Heart left ventricle (tissue), 16 donors: ENCODE measurements around the gene ACKR2. TPM values are rescaled to one million over a fixed set of nuclear protein-coding genes. Genes with fewer than 3 reads are reported as not detected.
A peak's percentile ranks its signal among the peaks of the same experiment; 100 is the strongest.

Experiments
- ATAC-seq, 4 donors: fragments of 200-7000 bp; cut with Tn5 transposase; one replicate each; pipeline ENCODE4 v1.9.1; 2020 to 2022; ENCODE audit warnings: moderate library complexity in 4 of 4, mild to moderate bottlenecking in 3 of 4, moderate number of reproducible peaks in 1 of 4
- DNase-seq, 5 donors: peaks; one replicate each; pipeline ENCODE4 v3.0.0-alpha.2; 2020
- H3K27ac ChIP-seq, 12 donors: fragments of 200-600 bp; sonication (generic) in 4 of 12; one replicate each; pipeline versions ENCODE4 v1.5.0 to v1.8.0; 2016 to 2022; ENCODE audit warnings: mild to moderate bottlenecking in 2 of 12
- H3K27me3 ChIP-seq, 9 donors: fragments of 200-600 bp; sonication (generic) in 2 of 9; one replicate each; pipeline versions ENCODE4 v1.5.1 to v1.8.0; 2016 to 2022; ENCODE audit warnings: mild to moderate bottlenecking in 3 of 9
- H3K36me3 ChIP-seq, 9 donors: fragments of 200-600 bp; sonication (generic) in 2 of 9; one replicate each; pipeline versions ENCODE4 v1.5.0 to v1.8.0; 2018 to 2022; ENCODE audit warnings: mild to moderate bottlenecking in 2 of 9
- H3K4me1 ChIP-seq, 12 donors: fragments of 200-600 bp; sonication (generic) in 4 of 12; one replicate each; pipeline versions ENCODE4 v1.5.0 to v1.8.0; 2016 to 2022; ENCODE audit warnings: mild to moderate bottlenecking in 3 of 12
- H3K4me3 ChIP-seq, 12 donors: fragments of 200-600 bp; sonication (generic) in 4 of 12; one replicate each; pipeline versions ENCODE4 v1.5.0 to v1.8.0; 2017 to 2022; ENCODE audit warnings: mild to moderate bottlenecking in 9 of 12, moderate library complexity in 4 of 12
- H3K9me3 ChIP-seq, 12 donors: fragments of 200-600 bp; sonication (generic) in 4 of 12; one replicate each; pipeline versions ENCODE4 v1.5.0 to v1.8.0; 2016 to 2022; ENCODE audit warnings: mild to moderate bottlenecking in 1 of 12
- POLR2A ChIP-seq, 2 donors: fragments of 450-650 bp; IDR thresholded peaks; one replicate each; pipeline ENCODE4 v1.6.1; 2017; ENCODE audit warnings: antibody characterized with exemption in 2 of 2, mild to moderate bottlenecking in 2 of 2, moderate library complexity in 2 of 2
- WGBS, 4 donors: extraction: QIAGEN DNeasy Blood & Tissue Kit in 2 of 4; methylation state at CpG; one replicate each; pipeline versions ENCODE4 v1.1.5 to v1.1.7; 2013 to 2018; 5-methylcytosine and 5-hydroxymethylcytosine counted together
- intact Hi-C, 10 donors: fragments of 100-400 bp; cut with DNase I; formaldehyde crosslinking; loops; one replicate each; pipeline versions ENCODE4 v1.11.1 to v1.14.2; 2022
- polyA plus RNA-seq, 2 donors: library from polyadenylated mRNA; stranded (reverse); fragments of 200-250 nt; gene quantifications; one replicate each; pipeline ENCODE4 v1.2.3, GENCODE V29; 2013
- total RNA-seq, 9 donors: library from RNA; depleted of rRNA in 2 of 9; stranded (reverse); fragments of >200 nt in 2 of 9; fragmentation: NEBNext Ultra II Directional in 3 of 9; extraction: Animal tissue kit (Norgen Biotek cat#: 25700) in 3 of 9; gene quantifications; one replicate each; pipeline versions ENCODE4 v1.1.0 to v1.2.4, GENCODE V29; 2016 to 2023
- TF ChIP-seq, protein P1 (sequence below), 12 donors: fragments of 200-600 bp; sonication (generic) in 4 of 12; IDR thresholded peaks; one replicate each; pipeline versions ENCODE4 v1.5.0 to v1.8.0; 2018 to 2022; ENCODE audit warnings: antibody characterized with exemption in 12 of 12, mild to moderate bottlenecking in 5 of 12
- donor health status: ischemic (EF 13 %, LVEDD 7.1; RV severe dilation, severe dysfunction).
- donor health status: healthy with polysubstance abuse.
- donor health status: DM: no; HTN: yes; CAD: no.
- donor health status: DM: no; HTN: no; CAD: no.
- donor health status: ischemic (EF 25% LVEDD 6.9; RV normal size, moderate dysfunction).
- donor health status: ischemic (EF 25% LVEDD 5.7; RV mildly dilated, moderate dysfunction).
- donor health status: healthy.
- donor health status: DM: yes; HTN: yes; CAD: no.
- donor health status: ischemic (EF 35%, LVEDD 5.7; RV mildly dilated, moderate dysfunction).
- donor health status: nonischemic (EF 11% LVEDD 7.7; RV severe dilation, severe dysfunction).
- donor health status: DM: yes; HTN: yes; CAD: no.
- donor health status: PGD.
- donor health status: ischemic (EF 29% LVEDD 5.4; RV normal size, mild dysfunction).
- donor health status: nonischemic (EF 23%, LVEDD 6.1; RV moderate dilation, normal function).

The ACKR2 gene
- total and polyA plus RNA-seq, 11 donors = 0.22 to 3.1 (median 0.65) TPM

DNA sequence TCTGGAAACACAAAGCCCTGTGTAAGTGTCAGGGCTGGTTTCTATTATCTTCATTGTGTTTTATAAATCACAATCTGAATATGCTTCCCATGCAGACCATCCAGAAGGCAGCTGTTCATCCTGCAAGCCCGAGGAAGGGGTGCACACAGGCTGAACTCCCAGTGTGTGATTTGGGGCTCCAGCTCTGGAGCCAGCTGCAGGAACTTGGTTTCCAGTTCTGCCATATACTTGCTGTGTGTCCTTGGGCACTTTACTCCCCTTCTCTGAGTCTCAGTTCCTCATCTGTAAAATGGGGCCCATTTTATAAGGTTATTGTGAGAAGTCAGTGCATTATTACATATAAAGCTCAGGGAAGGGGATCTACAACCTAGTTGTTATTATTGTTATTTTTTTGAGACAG lies 43.8 kb downstream of the ACKR2 start:
- Histone ChIP-seq H3K36me3 (no peaks in the 10 kb centered on the region), H3K4me3 (no peak overlapping the region), H3K27ac (peak overlapping the region in 1 of 12 donors; percentile 38), H3K27me3 (no peaks in the 10 kb centered on the region), H3K4me1 (peaks cover 0 to 27% (median 0%) of the 10 kb centered on the region in 12 donors), H3K9me3 (no peaks in the 10 kb centered on the region)
- no peak for ATAC-seq
- 57 to 93% (median 76%) methylated on average over 1 of the region's 1 CpG for WGBS, 4 donors
- intact Hi-C loops = no loop called here
- no peak for DNase-seq
- TF ChIP-seq, protein P1, sequence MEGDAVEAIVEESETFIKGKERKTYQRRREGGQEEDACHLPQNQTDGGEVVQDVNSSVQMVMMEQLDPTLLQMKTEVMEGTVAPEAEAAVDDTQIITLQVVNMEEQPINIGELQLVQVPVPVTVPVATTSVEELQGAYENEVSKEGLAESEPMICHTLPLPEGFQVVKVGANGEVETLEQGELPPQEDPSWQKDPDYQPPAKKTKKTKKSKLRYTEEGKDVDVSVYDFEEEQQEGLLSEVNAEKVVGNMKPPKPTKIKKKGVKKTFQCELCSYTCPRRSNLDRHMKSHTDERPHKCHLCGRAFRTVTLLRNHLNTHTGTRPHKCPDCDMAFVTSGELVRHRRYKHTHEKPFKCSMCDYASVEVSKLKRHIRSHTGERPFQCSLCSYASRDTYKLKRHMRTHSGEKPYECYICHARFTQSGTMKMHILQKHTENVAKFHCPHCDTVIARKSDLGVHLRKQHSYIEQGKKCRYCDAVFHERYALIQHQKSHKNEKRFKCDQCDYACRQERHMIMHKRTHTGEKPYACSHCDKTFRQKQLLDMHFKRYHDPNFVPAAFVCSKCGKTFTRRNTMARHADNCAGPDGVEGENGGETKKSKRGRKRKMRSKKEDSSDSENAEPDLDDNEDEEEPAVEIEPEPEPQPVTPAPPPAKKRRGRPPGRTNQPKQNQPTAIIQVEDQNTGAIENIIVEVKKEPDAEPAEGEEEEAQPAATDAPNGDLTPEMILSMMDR (IDR thresholded peaks at IDR 0.05) = no peak
- no peak for TF ChIP-seq POLR2A (IDR thresholded peaks at IDR 0.05)

DNA sequence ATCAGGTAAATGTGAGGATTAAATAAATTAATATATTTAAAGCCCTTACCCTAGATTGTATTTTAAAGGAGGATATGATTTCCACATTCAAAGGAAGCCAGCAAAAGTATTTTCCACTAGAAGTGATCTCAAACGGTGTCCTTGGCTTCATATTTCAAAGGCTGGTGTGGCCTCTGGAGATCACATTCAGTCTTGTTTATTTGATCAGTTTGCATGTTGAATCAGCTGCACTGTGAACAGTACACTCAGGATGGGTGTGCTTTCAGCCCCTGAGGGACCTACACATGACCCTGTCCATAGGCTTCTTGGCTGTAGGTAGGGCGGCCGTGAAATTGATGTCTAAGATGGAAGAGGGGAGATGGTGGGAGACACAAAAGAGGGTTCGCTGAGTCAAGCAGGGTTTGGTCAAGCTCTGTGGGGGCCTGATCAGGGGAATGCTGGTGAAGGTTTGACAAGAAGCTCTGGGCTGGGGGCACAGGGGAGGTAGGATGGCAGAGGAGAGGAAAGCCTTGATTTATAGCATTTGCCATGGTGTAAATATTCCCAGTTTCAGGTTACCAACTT lies 44.6 kb downstream of the ACKR2 start:
- H3K27me3 ChIP-seq = no peaks in the 10 kb centered on the region
- no peaks in the 10 kb centered on the region for H3K36me3 ChIP-seq
- 86 to 91% (median 89%) methylated on average over 4 of the region's 4 CpGs for WGBS, 4 donors
- intact Hi-C loops = no loop called here
- no peak for TF ChIP-seq POLR2A (IDR thresholded peaks at IDR 0.05)
- TF ChIP-seq, protein P1 (IDR thresholded peaks at IDR 0.05) = no peak
- ATAC-seq (no peak), DNase-seq (no peak)
- no peak overlapping the region for H3K27ac ChIP-seq
- H3K9me3 ChIP-seq = no peaks in the 10 kb centered on the region
- H3K4me3 ChIP-seq = no peak overlapping the region
- H3K4me1 ChIP-seq = peaks cover 0 to 27% (median 0%) of the 10 kb centered on the region in 12 donors

DNA sequence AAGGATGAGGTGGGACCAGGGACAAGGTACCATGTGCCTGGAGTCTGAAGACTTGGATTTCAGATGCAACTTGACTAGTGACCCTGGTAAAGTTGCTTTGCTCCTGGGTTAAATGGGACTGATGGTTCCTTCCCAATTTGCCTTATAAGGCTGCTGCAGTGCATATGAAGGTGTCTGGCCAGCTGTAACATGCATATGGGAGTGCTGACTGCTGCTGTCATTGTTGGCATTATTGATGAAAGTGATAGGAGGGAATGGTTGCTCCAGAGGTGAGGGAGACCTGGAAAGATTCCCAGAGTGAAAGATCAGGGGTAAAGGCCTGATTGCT lies 45.9 kb downstream of the ACKR2 start:
- no peak for DNase-seq
- H3K4me3 ChIP-seq = no peak overlapping the region
- no peak overlapping the region for H3K27ac ChIP-seq
- no peaks in the 10 kb centered on the region for H3K9me3 ChIP-seq
- no peak for TF ChIP-seq POLR2A (IDR thresholded peaks at IDR 0.05)
- TF ChIP-seq, protein P1 (IDR thresholded peaks at IDR 0.05) = no peak
- H3K4me1 ChIP-seq = peaks cover 0 to 27% (median 0%) of the 10 kb centered on the region in 12 donors
- intact Hi-C loops = no loop called here
- ATAC-seq = no peak
- no peaks in the 10 kb centered on the region for H3K36me3 ChIP-seq
- H3K27me3 ChIP-seq = no peaks in the 10 kb centered on the region

DNA sequence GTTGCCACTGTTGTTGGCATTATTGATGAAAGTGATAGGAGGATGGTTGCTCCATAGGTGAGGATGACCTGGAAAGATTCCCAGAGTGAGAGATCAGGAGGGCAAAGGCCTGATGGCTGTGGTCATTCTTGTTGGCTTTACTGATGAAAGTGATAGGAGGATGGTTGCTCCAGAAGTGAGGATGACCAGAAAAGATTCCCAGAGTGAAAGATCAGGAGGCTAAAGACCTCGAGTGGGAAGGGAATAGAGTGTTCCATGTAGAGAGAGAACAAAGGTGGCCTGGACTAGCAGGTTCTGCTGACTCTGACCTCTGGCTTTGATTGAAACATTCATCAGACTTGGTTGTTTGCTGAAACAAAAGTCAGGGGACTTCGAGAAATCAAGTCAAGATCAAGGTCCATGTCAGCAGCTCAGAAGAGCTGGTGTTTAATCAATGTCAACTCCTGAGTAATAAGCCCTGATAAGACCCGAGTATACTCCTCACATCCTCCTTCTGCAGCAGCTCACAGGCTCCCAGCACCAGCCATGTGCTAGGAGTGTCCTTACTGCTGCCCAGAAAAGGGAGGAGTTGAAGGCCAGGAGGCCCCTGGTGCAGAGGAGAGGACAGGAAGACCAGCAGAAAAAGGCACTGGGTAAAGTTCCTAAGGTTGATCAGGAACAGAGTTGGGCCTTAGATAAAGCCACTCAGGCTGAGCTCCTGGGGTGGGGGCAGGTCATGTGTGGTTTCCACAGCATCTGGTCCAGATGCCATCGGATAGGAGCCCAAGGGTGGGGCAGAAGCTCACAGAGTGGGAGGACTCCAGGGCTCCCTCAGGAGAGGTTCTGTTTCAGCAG lies 46.5 kb downstream of the ACKR2 start:
- no peak for ATAC-seq
- H3K27me3 ChIP-seq = no peaks in the 10 kb centered on the region
- no peak for TF ChIP-seq POLR2A (IDR thresholded peaks at IDR 0.05)
- TF ChIP-seq, protein P1 (IDR thresholded peaks at IDR 0.05) = no peak
- intact Hi-C loops = no loop called here
- no peaks in the 10 kb centered on the region for H3K36me3 ChIP-seq
- H3K27ac ChIP-seq = no peak overlapping the region
- no peak for DNase-seq
- peaks cover 0 to 24% (median 0%) of the 10 kb centered on the region in 12 donors for H3K4me1 ChIP-seq
- no peaks in the 10 kb centered on the region for H3K9me3 ChIP-seq
- H3K4me3 ChIP-seq = no peak overlapping the region
- WGBS, 4 donors = 62 to 67% (median 64%) methylated on average over 4 of the region's 4 CpGs
